DOHH2 (cell line): ENCODE results near the gene KCNJ1.

Experiments used
- H3F3A ChIP-seq: fragments of 200-600 bp; sonication (generic), shearing (Covaris generic); 2 replicates; pipeline ENCODE4 v1.6.0; 2016; ENCODE audit warnings: antibody characterized with exemption, mild to moderate bottlenecking; ENCODE audit not compliant: control insufficient read depth, insufficient read depth
- H3K27ac ChIP-seq: fragments of 200-600 bp; sonication (generic); 2 replicates; pipeline ENCODE4 v1.5.1; 2014; ENCODE audit warnings: low read depth, mild to moderate bottlenecking, low read length, moderate library complexity
- H3K27me3 ChIP-seq: fragments of 200-600 bp; sonication (generic); 2 replicates; pipeline ENCODE4 v1.6.1; 2014; ENCODE audit warnings: mild to moderate bottlenecking, low read length, mixed read lengths; ENCODE audit not compliant: control insufficient read depth
- H3K36me3 ChIP-seq: fragments of 200-600 bp; sonication (generic); 2 replicates; pipeline ENCODE4 v1.6.1; 2014; ENCODE audit warnings: mild to moderate bottlenecking, low read length, moderate library complexity, mixed read lengths; ENCODE audit not compliant: control insufficient read depth
- H3K4me1 ChIP-seq: fragments of 200-600 bp; sonication (generic); 2 replicates; pipeline ENCODE4 v1.6.1; 2014; ENCODE audit warnings: mild to moderate bottlenecking, low read length, mixed read lengths; ENCODE audit not compliant: control insufficient read depth
- H3K4me2 ChIP-seq: fragments of 200-600 bp; sonication (generic); 2 replicates; pipeline ENCODE4 v1.6.0; 2014; ENCODE audit warnings: mild to moderate bottlenecking, low read length, moderate library complexity
- H3K4me3 ChIP-seq: fragments of 200-600 bp; sonication (generic); 2 replicates; pipeline ENCODE4 v1.5.1; 2014; ENCODE audit warnings: mild to moderate bottlenecking, low read length, mixed read lengths
- H3K79me2 ChIP-seq: fragments of 200-600 bp; sonication (generic); 2 replicates; pipeline ENCODE4 v1.6.1; 2014; ENCODE audit warnings: mild to moderate bottlenecking, low read length, mixed read lengths; ENCODE audit not compliant: control insufficient read depth
- H3K9me2 ChIP-seq: fragments of 200-600 bp; sonication (generic); replicated peaks from 2 replicates; pipeline ENCODE4 v1.6.1; 2014; ENCODE audit warnings: mild to moderate bottlenecking, low read length, mixed read lengths; ENCODE audit not compliant: control insufficient read depth
- H3K9me3 ChIP-seq: fragments of 200-600 bp; sonication (generic); 2 replicates; pipeline ENCODE4 v1.6.1; 2014; ENCODE audit warnings: antibody characterized with exemption, low read length, mixed read lengths; ENCODE audit not compliant: control insufficient read depth, insufficient read depth
- H4K20me1 ChIP-seq: fragments of 200-600 bp; sonication (generic); 2 replicates; pipeline ENCODE4 v1.6.0; 2014; ENCODE audit warnings: low read depth, mild to moderate bottlenecking, antibody characterized with exemption, low read length, moderate library complexity; ENCODE audit not compliant: control insufficient read depth, insufficient read depth
- CTCF ChIP-seq: fragments of 200-600 bp; sonication (generic); IDR thresholded peaks from one replicate; pipeline ENCODE4 v1.5.1; 2014; ENCODE audit warnings: antibody characterized with exemption, mild to moderate bottlenecking, low read depth, low read length; ENCODE audit not compliant: poor library complexity, severe bottlenecking
- EZH2phosphoT487 ChIP-seq: fragments of 200-600 bp; sonication (generic); IDR thresholded peaks from 2 replicates; pipeline ENCODE4 v1.6.1; 2017; ENCODE audit warnings: borderline replicate concordance, mild to moderate bottlenecking, antibody characterized with exemption, low read length, moderate library complexity, mixed read lengths

KCNJ1 gene

GRCh38 chr11:128906185-128907050, 39.3 kb upstream of the KCNJ1 start:
- Histone ChIP-seq H3F3A (no peaks in the 10 kb centered on the region), H3K9me3 (no peaks in the 10 kb centered on the region), H3K36me3 (no peaks in the 10 kb centered on the region), H3K9me2 (no peaks in the 10 kb centered on the region), H3K79me2 (no peaks in the 10 kb centered on the region), H3K4me3 (peak overlapping the region; percentile 73), H3K4me1 (peaks cover 11% of the 10 kb centered on the region), H3K27me3 (peaks cover 70% of the 10 kb centered on the region), H4K20me1 (no peaks in the 10 kb centered on the region), H3K27ac (no peak overlapping the region), H3K4me2 (peak overlapping the region; percentile 78)
- TF ChIP-seq EZH2phosphoT487 = no peak
- TF ChIP-seq CTCF = peak; percentile 16

GRCh38 chr11:128905345-128906184, 38.5 kb upstream of the KCNJ1 start:
- no peak overlapping the region for H3K27ac ChIP-seq
- H3K4me2 ChIP-seq = peak overlapping the region; percentile 78
- no peaks in the 10 kb centered on the region for H3K79me2 ChIP-seq
- H3K36me3 ChIP-seq = no peaks in the 10 kb centered on the region
- peak; percentile 49 for TF ChIP-seq CTCF
- no peak for TF ChIP-seq EZH2phosphoT487
- H3K9me2 ChIP-seq = no peaks in the 10 kb centered on the region
- no peaks in the 10 kb centered on the region for H3F3A ChIP-seq
- peaks cover 11% of the 10 kb centered on the region for H3K4me1 ChIP-seq
- peaks cover 70% of the 10 kb centered on the region for H3K27me3 ChIP-seq
- no peaks in the 10 kb centered on the region for H3K9me3 ChIP-seq
- no peaks in the 10 kb centered on the region for H4K20me1 ChIP-seq
- H3K4me3 ChIP-seq = peak overlapping the region; percentile 73

- Histone ChIP-seq H3F3A (no peaks in the 10 kb centered on the region), H4K20me1 (no peaks in the 10 kb centered on the region), H3K36me3 (no peaks in the 10 kb centered on the region), H3K4me1 (peaks cover 11% of the 10 kb centered on the region), H3K79me2 (no peaks in the 10 kb centered on the region), H3K9me3 (no peaks in the 10 kb centered on the region), H3K27me3 (peaks cover 64% of the 10 kb centered on the region), H3K27ac (no peak overlapping the region), H3K9me2 (no peaks in the 10 kb centered on the region), H3K4me3 (peak overlapping the region; percentile 73), H3K4me2 (peak overlapping the region; percentile 78)
- peak; percentile 10; the same call in 1 of the 2 replicates for TF ChIP-seq EZH2phosphoT487
- no peak for TF ChIP-seq CTCF
These were observed 37.7 kb upstream of the KCNJ1 start for GRCh38 chr11:128904656-128905344.
